GM18519 (cell line): ENCODE measurements around the gene TMIGD1.
"Not testable (repeated sequence)": the region's sequence is repeated elsewhere in the genome, so short reads cannot be mapped to it uniquely, and the experiment has no call there.

ENCODE experiments used
- ATAC-seq: cut with Tn5 transposase; IDR thresholded peaks from one replicate; pipeline ENCODE4 v1.9.1; 2021; ENCODE audit warnings: mild to moderate bottlenecking, moderate library complexity; ENCODE audit not compliant: unreplicated experiment, low FRiP score

Gene TMIGD1

GRCh38 chr17:30360086-30360808 is 26.4 kb upstream of the TMIGD1 start:
- no peak for ATAC-seq

GRCh38 chr17:30358055-30358760 is 24.4 kb upstream of the TMIGD1 start:
- no peak for ATAC-seq

- ATAC-seq: no peak
These were observed 23.6 kb upstream of the TMIGD1 start for GRCh38 chr17:30357476-30357875.

- ATAC-seq: no peak
These were observed 20.8 kb upstream of the TMIGD1 start for GRCh38 chr17:30354701-30355100.

- ATAC-seq: no peak
These were observed 18.5 kb upstream of the TMIGD1 start for GRCh38 chr17:30352240-30352814.

- ATAC-seq: no peak
These were observed 17.9 kb upstream of the TMIGD1 start for GRCh38 chr17:30351735-30352134.

- ATAC-seq: not testable (repeated sequence)
These were observed 17.4 kb upstream of the TMIGD1 start for GRCh38 chr17:30351263-30351662.

DNA sequence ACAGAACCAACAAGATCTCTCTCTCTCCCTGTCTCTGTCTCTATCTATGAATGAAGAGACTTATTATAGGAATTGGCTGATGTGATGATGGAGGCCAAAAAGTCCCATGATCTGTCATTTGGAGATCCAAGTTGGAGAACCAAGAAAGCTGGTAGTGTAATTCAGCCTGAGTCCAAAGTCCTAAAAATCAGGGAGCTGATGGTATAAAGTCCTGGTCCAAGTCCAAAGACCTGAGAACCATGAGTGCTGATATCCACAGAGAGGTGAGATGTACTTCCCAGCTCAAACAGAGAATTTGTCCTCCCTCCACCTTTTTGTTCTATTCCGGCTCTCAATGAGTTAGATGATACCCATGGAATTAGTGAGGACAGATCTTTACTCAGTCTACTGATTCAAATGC is 15.4 kb upstream of the TMIGD1 start:
- no peak for ATAC-seq

- ATAC-seq: no peak
These were observed 13.6 kb upstream of the TMIGD1 start for GRCh38 chr17:30347488-30347887.

GRCh38 chr17:30346221-30346795 is 12.5 kb upstream of the TMIGD1 start:
- ATAC-seq: no peak

- no peak for ATAC-seq
These were observed 11.7 kb upstream of the TMIGD1 start for GRCh38 chr17:30345527-30346075.

DNA sequence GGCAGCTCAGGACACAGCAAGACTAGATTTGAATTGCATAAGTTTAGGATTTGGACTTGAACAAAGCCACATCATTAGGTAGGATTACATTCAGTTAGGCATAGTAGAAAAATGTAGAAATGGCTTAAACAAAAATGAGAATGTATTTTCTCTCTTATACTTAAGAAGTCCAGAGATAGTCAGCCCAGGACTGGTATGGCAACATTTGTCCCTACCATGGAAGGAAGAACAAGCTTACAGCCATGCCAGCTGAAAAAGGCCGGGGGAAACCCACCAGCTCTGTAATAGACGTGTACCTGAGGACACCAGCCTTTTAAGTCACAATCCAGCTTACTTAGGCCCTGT is 11.2 kb upstream of the TMIGD1 start:
- no peak for ATAC-seq

- no peak for ATAC-seq
These were observed 10.6 kb upstream of the TMIGD1 start for GRCh38 chr17:30344283-30345088.

- ATAC-seq: no peak
These were observed 9.9 kb upstream of the TMIGD1 start for GRCh38 chr17:30343796-30344195.

DNA sequence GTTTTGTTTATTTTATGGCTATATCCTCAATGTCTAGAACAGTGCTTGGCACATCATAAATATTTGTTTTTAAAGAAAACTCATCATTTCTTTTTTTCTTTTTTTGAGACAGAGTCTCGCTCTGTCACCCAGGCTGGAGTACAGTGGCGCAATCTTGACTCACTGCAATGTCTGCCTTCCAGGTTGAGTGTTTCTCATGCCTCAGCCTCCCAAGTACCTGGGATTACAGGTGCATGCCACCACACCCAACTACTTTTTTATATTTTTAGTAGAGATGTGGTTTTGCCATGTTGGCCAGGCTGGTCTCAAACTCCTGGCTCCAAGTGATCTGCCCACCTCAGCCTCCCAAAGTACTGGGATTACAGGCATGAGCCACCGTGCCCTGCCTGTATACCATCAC is 9.4 kb upstream of the TMIGD1 start:
- ATAC-seq: not testable (repeated sequence)

DNA sequence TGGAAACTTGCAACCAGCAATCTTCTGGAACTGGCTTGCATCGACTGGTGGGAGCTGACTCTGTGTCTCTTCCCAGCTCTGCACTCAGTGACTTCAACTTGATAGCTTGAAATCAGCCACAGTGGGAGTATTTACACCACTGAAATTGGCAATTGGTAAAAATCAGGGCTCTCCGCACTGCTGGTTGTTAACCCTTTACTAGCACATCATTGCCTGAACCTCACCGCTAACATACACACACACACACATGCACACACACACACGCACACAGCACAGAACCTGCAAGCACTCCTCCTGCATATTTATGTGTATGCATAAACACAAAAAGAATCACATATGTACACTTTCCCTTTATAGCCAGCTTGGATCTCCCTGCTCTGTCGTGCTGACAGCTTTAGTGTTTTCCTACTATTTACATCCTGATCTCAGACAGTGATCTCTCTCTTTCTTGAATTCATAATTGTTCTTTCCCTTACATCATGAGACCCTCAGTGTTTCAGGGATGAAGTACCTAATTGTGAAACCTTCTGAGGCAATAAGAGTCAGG is 7.9 kb upstream of the TMIGD1 start:
- no peak for ATAC-seq

- no peak for ATAC-seq
These were observed 7.0 kb upstream of the TMIGD1 start for GRCh38 chr17:30340801-30341356.

GRCh38 chr17:30339086-30339485 is 5.2 kb upstream of the TMIGD1 start:
- ATAC-seq: no peak

DNA sequence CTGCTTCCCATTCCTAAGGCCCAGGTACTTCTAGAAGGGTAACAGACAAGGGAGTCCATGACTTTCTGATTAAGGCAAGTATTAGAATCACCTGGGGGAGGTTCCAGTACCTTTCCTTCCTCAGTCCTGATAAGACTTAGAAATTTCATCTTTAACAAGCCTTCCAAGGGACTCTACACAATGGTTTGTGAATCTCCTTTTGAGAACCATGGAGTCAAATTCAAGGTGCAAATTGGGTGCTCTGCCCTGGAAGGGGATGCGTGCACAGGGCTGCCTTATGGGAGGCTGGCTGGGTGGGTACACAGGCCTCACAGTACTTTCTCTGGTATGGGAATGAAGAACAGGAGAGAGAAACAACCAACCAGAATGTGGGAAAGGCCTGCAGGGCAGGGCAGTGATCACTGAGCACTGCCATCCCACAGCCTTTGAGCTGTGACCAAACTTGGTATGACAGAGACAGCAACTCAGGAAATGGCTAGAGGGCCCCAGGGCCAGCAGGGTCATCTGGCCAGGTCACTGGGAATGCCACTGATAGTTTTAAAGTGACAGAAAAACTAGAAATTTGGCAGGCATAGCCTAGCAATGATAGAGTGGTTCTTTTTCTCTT is 3.6 kb upstream of the TMIGD1 start:
- ATAC-seq: no peak
